ENCODE results near the gene RTKN2.

DNA sequence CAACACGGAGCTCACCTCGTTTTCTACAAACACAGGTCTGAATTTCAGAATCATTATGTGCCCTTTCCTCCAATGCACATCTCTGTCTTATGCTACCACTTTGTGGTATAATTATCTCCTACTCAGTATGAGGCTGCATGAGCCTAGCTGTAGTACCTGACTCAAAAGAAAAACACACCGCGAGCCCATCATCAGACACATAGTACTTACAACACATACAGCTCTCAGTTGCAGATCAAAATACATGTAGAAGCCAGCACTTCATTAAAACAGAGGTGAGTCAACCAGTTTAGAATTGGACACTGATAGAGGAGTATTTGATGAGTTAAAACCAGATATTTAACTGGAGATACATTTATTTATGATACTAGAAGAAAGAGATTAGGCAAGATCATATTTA is 1.4 kb upstream of the RTKN2 start:
- TF ChIP-seq GATA2 (IDR thresholded peaks at IDR 0.05; ENCODE audit: low read depth, low read length) (no peak), GATA3 (IDR thresholded peaks at IDR 0.05; ENCODE audit: low read depth, low read length) (no peak)
